Activated effector memory CD4-positive, alpha-beta T cell treated with anti-CD3 and anti-CD28 coated beads, Interleukin-2, amount 50 U/mL, for 16 hours (primary cell): ENCODE measurements around the gene PRKCA.
"Not testable (repeated sequence)": the region's sequence is repeated elsewhere in the genome, so short reads cannot be mapped to it uniquely, and the experiment has no call there.

Source experiments
- DNase-seq: peaks from one replicate; pipeline ENCODE4 v3.0.0-alpha.2; 2020

PRKCA gene

DNA sequence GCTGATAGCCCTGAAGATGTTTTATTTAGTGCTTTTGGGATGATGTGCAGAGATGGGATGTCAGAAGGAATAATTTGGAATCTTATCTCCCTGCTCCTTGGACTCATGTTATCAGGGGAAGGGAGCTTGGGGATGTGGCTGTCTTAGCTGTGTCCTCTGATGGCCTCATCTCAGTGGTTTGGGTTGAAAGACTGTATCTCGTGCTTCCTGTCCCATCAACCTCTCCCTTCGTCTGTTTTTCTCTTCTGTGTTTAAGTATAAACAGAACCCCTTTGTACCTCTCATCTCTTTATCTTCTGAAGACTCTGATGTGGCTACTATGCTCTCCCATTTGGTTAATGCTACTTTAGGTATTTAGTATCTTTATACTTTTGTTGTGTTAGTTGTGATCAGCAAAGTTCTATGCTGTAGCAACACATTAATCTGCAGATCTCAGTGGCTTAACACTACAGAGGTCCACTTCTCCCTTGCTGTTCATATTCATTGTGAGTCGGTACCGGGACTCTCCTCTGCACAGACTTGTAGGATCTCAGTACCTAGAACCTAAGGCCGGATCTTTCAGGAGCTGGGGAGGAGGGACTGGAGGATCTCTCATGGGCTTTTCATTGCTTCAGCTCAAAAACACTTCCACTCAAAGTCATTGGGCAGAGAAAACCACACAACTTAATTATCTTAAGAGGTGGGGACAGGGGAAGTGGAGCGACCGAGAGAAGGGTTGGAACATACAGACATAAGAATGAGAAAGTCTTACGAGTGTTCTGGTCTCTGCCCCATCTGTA, 28.8 kb downstream of the PRKCA start:
- no peak for DNase-seq

DNA sequence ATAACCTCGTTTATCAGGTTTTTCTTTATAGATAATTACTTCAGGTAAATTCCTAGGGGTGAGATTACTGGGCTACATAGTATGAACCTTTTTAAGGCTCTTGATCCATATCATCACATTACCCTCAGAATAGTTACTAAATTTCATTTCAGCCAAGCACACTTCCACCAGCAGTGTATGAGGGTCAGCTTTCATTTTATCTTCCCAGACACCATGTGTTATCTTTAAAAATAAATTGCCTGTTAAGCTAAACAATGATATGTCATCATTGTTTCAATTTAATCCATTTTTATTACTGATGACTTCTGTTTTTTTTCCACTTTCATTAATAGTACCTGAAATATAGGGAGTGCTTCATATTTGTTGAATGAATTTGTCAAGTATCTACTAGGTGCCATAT, 33.4 kb downstream of the PRKCA start:
- DNase-seq = no peak

DNA sequence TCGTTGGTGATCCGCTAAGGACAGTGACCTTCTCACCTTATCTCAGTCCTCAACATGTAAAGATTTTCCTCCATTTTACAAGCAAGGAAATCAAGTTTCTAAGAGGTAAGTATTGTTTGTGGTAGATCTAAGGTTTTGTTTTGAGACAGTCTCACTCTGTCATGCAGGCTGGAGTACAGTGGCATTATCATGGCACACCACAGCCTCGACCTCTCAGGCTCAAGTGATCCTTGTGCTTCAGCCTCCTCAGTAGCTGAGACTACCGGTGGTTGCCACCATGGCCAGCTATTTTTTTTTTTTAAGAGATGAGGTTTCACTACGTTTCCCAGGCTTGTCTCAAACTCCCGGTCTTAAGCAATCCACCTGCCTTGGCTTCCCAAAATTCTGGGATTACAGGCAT, 34.9 kb downstream of the PRKCA start:
- DNase-seq = no peak

DNA sequence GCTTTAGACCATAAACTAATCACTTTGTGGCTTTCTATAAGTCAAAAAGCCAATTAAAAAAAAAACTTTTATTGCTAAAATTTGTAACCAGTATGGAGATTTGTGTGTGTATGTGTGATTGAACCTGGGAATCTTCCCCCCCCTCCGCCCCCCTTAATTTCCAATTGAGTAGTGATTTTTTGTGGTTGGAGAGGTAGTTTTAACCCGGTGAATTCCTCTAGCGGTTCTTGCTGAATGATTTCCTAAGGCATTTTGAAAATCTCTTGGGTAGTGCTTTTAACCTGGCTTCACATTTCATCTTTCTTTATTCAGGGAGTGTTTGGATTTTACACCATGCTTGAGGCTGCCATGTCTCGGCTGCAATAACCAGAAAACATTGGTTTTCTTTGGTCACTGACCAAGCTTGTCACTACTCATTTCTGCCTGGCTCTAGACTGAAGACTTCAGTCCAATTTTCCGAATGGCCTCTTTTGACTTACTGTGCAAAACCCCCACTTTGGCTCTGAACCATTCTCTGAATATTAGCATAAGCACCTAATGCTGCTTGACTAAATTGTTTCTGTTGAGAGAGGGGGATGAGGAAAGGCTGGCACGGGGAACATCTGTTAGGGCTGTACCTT, 35.6 kb downstream of the PRKCA start:
- no peak for DNase-seq

DNA sequence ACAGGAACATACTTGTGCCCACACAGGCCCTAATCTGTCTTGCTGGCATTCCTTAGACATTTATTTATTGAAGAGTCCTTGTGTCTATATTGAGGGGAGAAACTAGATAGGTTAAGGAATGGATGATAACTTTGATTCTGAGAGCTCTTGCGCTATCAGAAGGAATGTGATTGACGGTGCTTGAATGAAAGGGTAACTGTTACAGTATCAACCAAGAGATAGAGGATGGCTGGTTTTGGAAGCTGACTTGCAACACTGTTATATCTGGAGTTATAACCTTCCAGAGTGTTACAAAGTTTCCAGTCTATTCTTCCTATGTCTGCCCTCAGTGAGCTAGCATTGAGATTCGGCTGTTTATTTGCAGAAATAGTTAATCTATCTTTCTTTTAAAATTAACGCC, 36.5 kb downstream of the PRKCA start:
- no peak for DNase-seq

DNA sequence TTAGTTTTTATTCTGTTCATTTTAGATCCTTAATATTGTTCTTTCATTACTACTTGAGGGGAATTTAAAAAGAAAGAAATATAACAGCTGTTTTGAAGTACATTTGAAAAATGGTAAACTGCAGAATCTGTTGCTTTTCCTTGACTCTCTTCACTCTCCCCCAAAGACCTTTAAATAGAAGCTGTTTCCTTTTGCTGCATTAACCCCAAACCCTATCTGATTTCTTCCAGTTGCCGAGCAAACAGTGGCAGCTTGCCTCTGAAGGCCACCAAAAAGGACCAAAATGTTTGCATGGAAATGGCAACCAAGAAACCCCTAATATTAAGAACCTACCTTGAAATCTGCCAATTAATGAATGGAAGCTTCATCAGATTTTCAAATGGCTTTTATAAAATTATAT, 37.1 kb downstream of the PRKCA start:
- no peak for DNase-seq

DNA sequence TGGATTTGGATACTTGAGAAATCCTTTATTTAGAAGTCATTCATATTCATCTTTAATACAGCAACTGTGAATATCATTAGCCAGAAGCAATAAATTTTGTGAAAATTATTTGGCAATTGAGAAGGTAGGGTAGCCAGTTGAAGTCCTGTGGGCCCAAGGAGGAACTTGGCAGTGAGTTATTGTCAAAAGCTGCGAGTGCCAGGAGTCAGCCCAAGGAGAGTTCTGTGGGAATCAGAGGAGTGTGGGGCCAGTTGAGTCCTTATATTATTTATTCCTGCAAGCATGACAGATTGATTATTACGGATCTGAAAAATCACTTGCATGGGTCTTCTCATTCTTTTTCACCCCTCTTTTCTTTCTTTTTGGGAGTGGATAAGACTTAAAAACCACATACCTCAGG, 38.3 kb downstream of the PRKCA start:
- no peak for DNase-seq

DNA sequence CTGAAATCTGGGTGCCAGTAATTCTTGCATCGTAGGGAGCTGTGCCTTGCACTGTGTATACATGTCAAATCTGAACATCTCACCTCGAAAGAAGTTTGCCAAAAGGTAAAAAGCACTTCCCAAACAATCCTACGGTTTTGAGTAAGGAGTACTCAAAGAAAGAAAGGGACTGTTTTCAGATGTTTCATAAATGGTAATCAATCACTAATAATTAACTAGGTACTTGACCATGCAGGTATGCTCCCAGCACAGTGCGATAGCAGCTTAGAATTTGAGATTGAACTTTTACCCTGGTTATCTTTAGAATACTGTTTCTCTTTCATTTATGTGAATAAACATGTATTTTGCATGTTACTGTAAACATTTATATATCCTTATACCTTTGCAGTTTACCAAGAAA, 39.0 kb downstream of the PRKCA start:
- DNase-seq = no peak

DNA sequence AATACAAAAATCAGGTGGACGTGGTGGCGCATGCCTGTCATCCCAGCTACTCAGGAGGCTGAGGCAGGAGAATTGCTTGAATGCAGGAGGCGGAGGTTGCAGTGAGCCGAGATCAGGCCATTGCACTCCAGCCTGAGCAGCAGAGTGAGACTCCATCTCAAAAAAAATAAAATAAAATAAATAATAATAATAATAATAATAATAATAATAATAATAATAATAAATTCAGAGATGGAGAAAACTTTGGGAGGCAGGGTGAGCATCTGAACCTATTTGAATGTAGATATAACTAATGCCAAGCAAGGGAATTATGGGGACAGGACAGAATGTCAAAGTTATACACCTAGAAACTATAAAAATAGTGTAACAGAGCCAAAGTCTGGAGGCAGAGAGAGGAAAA, 39.9 kb downstream of the PRKCA start:
- DNase-seq = not testable (repeated sequence)

DNA sequence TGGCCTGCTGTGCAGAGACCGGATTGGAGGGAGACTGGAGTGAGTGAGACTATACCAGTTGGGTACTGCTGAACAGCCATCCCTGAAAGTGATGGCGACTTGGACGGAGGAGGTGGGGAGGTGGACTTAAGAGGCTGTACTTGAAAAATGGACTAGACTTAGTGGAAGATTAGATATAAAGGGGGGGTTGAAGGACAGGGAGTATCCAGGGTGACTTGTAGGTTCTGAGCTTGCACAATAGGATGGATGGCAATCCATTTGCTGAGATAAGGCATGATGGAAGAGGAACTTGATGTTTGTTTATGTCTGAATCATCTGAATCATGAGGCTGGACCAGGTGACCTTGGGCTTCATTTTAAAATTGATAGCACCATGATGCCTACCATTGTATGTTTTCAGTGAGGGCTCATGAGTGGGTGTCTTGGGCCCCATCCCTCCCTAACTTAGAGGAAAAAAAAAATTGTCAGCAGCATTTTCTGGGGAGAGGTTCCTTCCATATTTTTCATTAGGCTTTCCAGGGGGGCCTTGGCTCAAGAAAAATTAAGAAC, 41.2 kb downstream of the PRKCA start:
- DNase-seq = no peak

DNA sequence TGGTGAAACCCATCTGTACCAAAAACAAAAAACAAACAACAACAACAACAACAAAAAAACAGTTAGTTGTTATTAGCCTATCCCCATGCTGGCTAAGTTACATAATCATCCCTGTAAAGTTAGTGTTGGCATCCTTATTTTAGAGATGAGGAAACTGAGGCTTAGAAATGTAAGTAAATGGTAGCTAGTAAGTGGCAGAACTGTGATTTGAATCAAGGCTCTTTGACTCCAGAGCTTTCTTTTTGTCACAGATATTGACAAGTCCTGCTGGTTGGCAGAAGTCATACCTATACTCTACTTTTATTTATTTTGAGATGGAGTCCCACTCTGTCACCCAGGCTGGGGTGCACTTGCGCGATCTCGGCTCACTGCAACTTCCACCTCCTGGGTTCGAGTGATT, 42.1 kb downstream of the PRKCA start:
- no peak for DNase-seq

DNA sequence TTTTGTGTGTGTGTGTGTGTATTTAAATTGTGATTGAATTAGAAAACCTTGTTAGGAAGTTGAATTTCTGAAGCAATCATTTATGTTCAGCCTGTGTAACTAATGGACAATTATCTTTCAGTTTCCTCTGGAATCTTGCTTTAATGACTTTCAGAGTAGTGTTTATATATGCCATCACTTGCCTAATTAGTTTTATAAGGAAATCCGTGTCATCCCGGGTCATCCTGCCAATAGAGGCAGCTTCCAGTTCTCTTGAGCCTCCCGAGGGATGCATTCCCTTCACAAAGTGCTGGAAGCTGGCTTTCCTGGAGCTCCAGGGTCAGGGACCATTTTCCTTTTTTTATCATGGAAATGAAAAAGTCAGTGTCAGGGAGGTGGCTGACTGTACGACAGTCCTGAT, 42.9 kb downstream of the PRKCA start:
- no peak for DNase-seq

DNA sequence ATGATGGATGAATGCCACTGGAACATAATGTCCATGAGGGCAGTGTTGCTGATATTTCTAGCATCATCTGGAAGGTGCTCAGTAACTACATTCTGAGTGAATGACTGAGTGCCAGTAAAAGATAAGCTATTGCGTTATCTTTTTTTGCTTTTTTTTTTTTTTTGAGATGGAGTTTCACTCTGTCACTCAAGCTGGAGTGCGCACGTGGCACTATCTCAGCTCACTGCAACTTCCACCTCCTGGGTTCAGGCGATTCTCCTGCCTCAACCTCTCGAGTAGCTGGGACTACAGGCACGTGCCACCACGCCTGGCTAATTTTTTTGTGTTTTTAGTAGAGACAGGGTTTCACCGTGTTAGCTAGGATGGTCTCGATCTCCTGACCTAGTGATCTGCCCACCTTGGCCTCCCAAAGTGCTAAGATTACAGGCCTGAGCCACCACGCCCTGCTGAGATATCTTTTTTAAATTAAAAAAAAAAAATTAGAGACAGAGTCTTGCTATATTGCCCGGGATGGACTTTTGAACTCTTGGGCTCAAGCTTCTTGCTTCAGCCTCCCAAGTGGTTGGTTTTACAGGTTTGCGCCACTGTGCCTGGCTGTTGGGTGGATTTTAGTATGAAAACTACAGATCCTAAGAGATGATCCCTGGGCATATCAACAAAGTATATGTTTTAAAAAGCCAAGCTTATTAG, 43.7 kb downstream of the PRKCA start:
- not testable (repeated sequence) for DNase-seq

DNA sequence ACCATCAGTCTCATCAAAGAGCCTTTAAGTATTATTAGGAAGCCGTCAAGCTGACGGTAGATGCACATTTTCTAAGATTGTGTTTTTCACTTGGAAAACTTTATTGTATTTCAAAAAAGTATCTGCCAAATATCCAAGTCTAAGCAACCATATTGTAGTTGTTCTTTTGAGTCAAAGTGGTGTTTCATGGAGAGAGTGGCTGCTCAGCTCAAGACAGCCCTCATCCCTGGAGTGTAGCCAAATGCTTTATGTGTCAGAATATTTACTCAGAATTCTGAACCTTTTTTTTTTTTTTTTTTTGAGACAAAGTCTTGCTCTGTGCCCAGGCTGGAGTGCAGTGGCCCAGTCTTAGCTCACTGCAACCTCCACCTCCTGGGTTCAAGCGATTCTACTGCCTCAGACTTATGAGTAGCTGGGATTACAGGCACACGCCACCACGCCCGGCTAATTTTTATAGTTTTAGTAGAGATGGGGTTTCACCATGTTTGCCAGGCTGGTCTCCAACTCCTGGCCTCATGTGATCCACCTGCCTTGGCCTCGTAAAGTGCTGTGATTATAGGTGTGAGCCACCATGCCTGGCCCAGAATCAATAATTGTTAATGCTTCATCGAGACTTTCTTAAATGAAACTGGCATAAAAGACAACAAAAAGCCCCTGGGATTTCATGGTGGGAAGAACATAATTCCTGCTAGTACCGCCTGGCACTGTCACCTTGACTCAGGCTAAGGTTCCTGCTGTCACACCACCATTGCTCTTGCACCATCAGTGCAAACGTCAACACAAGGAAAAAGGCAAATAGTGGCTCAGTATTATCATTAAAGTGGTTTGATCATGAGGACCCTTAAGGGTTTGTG, 45.5 kb downstream of the PRKCA start:
- DNase-seq = no peak

DNA sequence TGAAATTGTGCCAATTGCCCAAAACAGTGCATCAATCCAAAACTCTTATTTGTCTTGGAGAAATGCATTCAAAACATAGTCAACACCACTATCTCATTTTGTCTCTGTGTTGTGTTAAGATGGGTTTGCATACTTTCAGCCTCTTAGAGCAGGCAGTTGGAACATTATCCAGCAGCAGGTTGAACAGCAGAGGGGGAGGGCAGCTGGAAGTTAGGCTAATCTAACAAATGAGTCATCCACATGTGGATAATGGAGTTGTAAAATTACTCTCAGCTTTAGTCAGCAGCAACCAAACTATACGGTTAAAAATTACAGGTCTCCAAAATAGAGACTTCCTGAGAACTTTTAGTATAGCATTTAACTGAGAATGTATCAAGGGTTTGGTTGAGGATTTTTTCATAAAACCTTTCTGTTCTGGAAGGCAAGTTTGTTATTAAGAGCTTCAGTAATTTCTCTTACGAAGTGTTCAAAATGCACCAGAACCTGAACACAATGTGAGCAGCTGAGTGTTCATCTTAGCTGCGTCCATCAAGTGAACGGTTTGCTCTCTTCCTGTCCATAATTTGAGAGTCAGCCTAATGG, 46.3 kb downstream of the PRKCA start:
- DNase-seq = no peak

DNA sequence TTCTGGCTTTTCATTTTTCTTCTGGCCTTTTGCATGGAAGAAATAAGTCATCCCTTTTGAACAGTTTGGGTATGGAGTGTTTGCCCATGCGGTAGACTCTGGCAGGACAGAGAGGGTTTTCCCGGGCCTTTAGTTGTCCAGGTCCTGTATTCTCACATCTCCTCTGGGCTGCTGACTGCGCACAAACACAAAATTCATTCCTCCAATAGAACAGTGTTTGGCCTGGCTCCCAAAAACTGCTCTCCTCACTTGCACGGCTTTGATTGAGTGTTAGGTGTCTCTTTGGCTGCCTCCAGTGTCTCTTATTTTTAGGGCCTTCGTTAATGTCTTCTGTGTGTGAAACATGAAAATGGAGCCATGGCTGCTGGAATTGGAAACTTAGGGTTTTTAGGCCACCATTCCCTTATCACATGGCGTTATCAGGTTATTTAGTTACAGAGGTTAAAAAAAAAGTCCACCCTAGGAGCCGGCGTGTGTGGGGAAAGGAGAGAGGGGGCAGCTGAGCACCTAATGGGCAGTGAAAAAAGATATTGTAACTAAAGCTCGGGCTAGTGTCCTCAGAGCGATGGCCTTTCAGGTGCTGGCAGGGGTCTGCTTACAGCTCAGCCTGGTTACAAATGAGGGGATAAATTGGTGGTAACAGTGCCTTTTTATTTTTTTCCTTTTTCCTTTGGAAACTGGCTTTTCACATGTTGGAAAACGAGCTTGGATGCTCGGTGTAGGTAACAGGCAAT, 47.3 kb downstream of the PRKCA start:
- DNase-seq = no peak

DNA sequence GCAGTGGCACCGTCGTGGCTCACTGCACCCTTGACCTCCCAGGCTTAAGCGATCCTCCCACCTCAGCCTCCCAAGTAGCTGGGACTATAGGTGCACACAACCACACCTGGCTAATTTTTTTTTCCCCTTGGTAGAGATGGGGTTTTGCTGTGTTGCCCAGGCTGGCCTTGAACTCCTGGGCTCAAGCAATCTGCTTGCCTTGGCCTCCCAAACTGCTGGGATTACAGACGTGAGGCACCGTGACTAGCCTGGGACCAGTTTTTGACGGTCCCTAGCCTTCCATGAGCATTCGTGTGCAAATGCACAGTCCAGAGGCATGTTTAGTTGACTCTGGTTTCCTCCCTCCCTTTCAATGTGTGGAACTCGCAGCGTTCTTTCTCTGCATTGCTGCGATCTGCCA, 48.2 kb downstream of the PRKCA start:
- not testable (repeated sequence) for DNase-seq

DNA sequence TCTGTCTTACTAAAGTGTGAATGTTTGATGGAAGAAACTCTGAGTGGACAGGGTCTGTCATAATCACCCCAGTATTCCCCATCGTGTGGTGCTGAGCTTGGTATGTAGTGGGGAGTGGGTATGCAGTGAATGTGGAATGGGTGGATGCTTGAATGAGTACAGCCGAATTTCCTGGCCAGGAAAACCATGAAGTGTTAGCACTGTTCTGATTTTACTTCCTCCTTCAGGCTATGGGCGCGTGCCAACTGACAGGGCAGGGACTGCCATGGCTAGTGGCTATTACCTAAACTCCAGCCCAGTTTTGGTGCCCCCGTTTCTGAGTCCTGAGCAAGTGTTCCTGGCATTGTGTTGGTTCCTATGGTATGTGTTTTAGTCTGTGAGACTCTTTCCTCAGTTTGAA, 48.6 kb downstream of the PRKCA start:
- no peak for DNase-seq

DNA sequence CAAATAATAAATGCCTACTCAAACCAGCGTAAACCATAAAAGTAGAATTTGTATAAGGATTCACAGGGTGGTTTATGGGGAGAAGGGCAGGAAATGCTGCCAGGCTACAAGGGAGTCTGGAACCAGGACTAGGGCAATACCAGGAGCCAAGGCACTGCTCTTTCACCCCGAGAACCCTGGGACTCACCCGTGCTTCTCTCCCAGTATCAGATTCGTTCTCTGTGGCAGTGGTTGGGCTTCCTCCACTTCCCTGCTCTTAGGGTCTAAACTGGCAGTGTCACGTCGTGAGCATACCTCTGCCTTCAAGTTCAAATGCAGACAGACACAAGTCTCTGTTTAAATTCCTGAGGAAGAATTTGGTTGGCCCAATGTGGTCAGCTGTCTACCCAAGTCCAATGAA, 49.3 kb downstream of the PRKCA start:
- no peak for DNase-seq

DNA sequence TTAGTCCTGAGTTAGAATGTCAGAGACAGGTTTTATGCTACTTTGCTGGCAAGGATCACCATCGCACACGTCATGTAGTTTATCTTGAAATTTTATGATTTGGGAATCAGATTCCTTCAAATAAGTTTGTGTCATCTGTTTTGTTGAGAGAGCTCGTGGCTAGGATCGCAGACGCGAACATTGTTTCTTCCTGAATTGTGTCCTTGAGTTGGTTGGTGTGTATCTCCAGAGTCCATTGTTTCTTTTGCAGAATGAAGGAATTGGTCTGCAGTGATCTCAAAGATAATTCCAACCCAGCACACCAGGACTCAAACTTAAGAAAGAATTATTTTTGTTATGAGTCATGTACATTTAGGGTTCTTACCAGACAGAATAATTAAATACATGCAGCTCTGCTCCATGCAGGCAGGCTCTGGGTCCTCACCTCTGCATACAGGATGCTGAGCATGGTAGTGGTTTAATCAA, 51.6 kb downstream of the PRKCA start:
- no peak for DNase-seq

DNA sequence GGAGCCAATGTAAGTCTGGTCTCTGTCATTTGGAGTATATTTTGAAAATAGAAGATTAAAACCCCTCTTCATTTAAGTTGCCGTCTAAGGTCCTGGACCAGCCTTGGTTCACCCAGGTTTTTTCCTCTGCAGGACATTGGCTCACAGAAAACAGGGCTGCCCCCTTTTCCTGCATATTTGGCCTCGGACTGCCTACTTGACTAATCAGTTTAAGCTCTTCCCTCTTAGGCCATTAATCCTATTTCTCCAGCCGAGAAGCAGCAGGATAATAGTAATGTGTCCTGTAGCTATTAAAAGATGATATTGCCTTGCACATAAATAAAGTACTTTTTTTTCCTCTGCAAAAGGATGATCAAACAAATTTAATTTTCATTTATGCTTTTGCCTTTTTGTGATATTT, 52.1 kb downstream of the PRKCA start:
- DNase-seq = no peak

DNA sequence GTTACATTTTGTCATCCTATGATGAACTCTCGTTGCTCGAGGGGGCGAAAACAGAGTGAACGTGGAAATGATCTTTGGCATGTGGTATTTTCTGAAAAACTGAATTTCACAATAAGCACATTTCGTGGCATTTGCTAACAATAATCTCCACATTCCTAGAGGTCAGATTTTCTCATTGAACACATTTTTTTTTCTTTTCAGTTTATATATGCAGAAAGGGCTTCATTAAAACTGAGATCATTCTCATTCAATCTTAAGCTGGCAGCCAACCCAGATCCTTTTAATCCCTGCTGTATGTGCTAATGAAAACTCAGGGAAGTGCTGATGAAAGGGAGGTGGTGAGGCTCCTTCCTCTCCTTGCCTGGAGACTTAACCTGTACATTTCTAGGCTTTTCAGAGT, 52.6 kb downstream of the PRKCA start:
- DNase-seq = no peak
